ENCODE results near the gene SIK2. TPM values are rescaled to one million over a fixed set of nuclear protein-coding genes. Genes with fewer than 3 reads are reported as not detected.

The SIK2 gene
- total and polyA plus RNA-seq, 9 of the 15 experiments (the other 6 are each of a cell fraction or from before 2014, with no cell fraction given) = 0.74 to 11.6 (median 3.8) TPM

- peaks cover 90% of the 10 kb centered on the region for H3K36me3 ChIP-seq (ENCODE audit: control insufficient read depth, insufficient read depth, low read length)
- intact Hi-C loops (cut with micrococcal nuclease) = no loop called here
- in situ Hi-C loops (cut with MboI) = no loop called here
- no TSS peak for BruUV-seq (replicated peaks)
- no peaks in the 10 kb centered on the region for H3K9me1 ChIP-seq (ENCODE audit: control insufficient read depth, insufficient read depth, low read length)
- POLR2A ChIA-PET = no interaction called here
- no peak overlapping the region for H3K9ac ChIP-seq (ENCODE audit: insufficient read depth in 1 of 2, low read depth in 2 of 2, low read length in 2 of 2)
- no peak overlapping the region for H2AFZ ChIP-seq (ENCODE audit: low read depth, low read length)
- H3K79me2 ChIP-seq (ENCODE audit: control insufficient read depth, insufficient read depth, low read length) = no peaks in the 10 kb centered on the region
- no peaks in the 10 kb centered on the region; a peak in 1 of 5 replicates for H3K4me1 ChIP-seq (replicated peaks in 1 of 2; ENCODE audit: control insufficient read depth in 2 of 2, insufficient read depth in 2 of 2, low read length in 2 of 2)
- H3K27me3 ChIP-seq (ENCODE audit: control insufficient read depth in 2 of 2, insufficient read depth in 2 of 2, low read length in 2 of 2) = no peaks in the 10 kb centered on the region
- WGBS (ENCODE audit: insufficient coverage, low coverage, missing lambda C conversion rate) = 84% methylated on average over 6 of the region's 6 CpGs
- no peak overlapping the region for H3K27ac ChIP-seq (ENCODE audit: extremely low read depth, low read depth, low read length)
- DNase-seq (ENCODE audit: extremely low read depth in 1 of 4, low spot score in 3 of 4) (no peak), ATAC-seq (no peak), FAIRE-seq (no peak)
- no peak overlapping the region for H3K4me2 ChIP-seq (ENCODE audit: insufficient read depth, low read length)
- no peaks in the 10 kb centered on the region for H4K20me1 ChIP-seq (replicated peaks; ENCODE audit: control insufficient read depth, insufficient read depth, low read length)
- H3K4me3 ChIP-seq = no peak overlapping the region
- TF ChIP-seq RBM25 (IDR thresholded peaks at IDR 0.05; ENCODE audit: low read depth, low read length, severe bottlenecking) (peak; percentile 36), DMBX1 (CRISPR knock-in tag; IDR thresholded peaks at IDR 0.05; ENCODE audit: borderline replicate concordance) (no peak), POLR3A (IDR thresholded peaks at IDR 0.05; ENCODE audit: borderline replicate concordance, extremely low read depth, insufficient read depth, insufficient read length) (no peak), TAF1 (IDR thresholded peaks at IDR 0.05; ENCODE audit: control insufficient read depth, extremely low read depth, insufficient read depth, low read length, severe bottlenecking) (no peak), FOXP4 (CRISPR knock-in tag; IDR thresholded peaks at IDR 0.05; ENCODE audit: borderline replicate concordance) (no peak), MEIS2 (IDR thresholded peaks at IDR 0.05; ENCODE audit: partially characterized antibody) (no peak), RNF2 (IDR thresholded peaks at IDR 0.05) (no peak), HMG20B (CRISPR knock-in tag; IDR thresholded peaks at IDR 0.05) (no peak), ZMIZ1 (IDR thresholded peaks at IDR 0.05; ENCODE audit: low read depth in 2 of 2, low read length in 2 of 2) (no peak), ETV5 (CRISPR knock-in tag; IDR thresholded peaks at IDR 0.05; ENCODE audit: low read depth) (no peak), CHD1 (IDR thresholded peaks at IDR 0.05; ENCODE audit: low read length) (no peak), ZNF146 (CRISPR knock-in tag; IDR thresholded peaks at IDR 0.05; ENCODE audit: unreplicated experiment) (peak; percentile 92)
- H3K9me3 ChIP-seq (replicated peaks; ENCODE audit: control insufficient read depth, insufficient read depth, low read depth, low read length) = no peaks in the 10 kb centered on the region
- CTCF ChIA-PET (ENCODE audit: low intra/inter-chr PET ratio) = no interaction called here
Observed at GRCh38 chr11:111745719-111746504, 143.7 kb downstream of the SIK2 start.
